IPS-18c (cell line): ENCODE measurements around the gene RNLS.
"Not testable (repeated sequence)": the region's sequence is repeated elsewhere in the genome, so short reads cannot be mapped to it uniquely, and the experiment has no call there.

Experiments
- H3K4me3 ChIP-seq: 2 replicates; pipeline ENCODE4 v1.7.0; 2013; ENCODE audit warnings: low read depth, mild to moderate bottlenecking, low read length, moderate library complexity; ENCODE audit not compliant: insufficient read depth
- H3K9me3 ChIP-seq: one replicate; pipeline ENCODE4 v1.6.1; 2013; ENCODE audit warnings: mild to moderate bottlenecking, low read length, moderate library complexity; ENCODE audit not compliant: control insufficient read depth, insufficient read depth

The RNLS gene

DNA sequence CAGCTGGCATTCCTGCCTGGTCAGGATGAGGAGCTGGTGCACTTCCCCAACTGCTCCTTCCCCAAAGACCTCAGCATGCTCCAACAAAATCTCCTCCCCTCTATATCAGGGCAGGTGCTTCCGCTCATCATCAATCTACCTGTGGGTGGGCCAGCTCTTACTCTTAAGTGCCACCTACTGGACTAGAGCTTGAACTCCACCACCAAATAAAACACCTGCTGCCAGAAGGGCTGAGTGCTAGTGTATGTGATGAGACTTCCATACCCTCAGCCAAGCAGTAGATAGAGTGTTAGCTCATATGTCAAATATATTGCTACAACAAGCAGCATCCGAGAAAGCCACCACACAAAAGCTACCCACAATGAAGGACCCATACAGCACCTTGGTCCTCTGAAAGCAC is 264.3 kb downstream of the RNLS start:
- no peak overlapping the region; the same call in 1 of the 2 replicates for H3K4me3 ChIP-seq
- no peaks in the 10 kb centered on the region for H3K9me3 ChIP-seq

- no peak overlapping the region for H3K4me3 ChIP-seq
These were observed 266.0 kb downstream of the RNLS start for GRCh38 chr10:88317099-88317498.

DNA sequence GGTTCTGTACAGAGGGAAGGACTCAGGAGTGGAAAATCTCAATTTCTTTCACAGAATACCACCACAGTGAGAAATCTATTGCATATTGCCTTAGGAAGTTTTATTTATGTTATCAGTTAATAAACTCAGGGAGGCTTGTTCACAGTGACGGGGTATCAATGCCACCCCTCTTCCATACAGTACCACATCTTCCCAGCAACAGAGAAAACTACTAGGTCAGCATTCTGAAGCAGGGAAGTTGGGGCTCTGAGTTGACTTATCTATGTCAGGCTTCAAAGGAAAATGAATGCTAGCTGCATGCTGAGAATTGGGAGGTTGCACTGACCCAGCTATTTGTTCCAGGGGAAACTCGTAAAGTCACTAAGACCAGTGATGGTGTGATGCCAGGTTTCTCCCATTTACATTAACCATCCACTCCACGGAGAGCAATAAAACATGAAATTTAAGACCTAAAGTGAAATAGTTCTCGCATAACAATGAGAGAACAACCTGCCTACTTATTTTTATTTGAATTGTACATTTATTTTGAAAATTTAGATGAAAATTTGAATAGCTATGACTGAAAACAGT is 266.7 kb downstream of the RNLS start:
- Histone ChIP-seq H3K4me3 (no peak overlapping the region), H3K9me3 (no peaks in the 10 kb centered on the region)

More at GRCh38 chr10:88317099-88317498, 266.0 kb downstream of the RNLS start:
- no peaks in the 10 kb centered on the region for H3K9me3 ChIP-seq

DNA sequence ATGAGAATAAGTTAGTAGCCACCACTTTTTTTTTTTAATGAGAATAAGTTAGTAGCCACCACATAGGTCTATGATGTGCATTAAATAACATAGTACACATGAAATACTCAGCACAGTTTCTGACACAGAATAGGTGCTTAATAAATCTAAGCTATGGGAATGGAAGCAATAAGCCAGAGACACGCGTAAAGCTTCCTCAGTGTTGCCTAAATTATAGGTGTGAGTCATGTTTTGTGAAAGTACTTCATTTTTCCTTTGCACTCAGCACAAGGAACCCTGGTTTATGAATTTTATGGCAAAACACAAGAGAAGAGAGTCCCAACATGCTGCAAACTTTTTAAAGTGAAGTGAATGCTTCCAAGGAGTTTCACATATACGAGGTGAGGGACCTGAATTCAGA is 267.4 kb downstream of the RNLS start:
- Histone ChIP-seq H3K4me3 (no peak overlapping the region), H3K9me3 (no peaks in the 10 kb centered on the region)

DNA sequence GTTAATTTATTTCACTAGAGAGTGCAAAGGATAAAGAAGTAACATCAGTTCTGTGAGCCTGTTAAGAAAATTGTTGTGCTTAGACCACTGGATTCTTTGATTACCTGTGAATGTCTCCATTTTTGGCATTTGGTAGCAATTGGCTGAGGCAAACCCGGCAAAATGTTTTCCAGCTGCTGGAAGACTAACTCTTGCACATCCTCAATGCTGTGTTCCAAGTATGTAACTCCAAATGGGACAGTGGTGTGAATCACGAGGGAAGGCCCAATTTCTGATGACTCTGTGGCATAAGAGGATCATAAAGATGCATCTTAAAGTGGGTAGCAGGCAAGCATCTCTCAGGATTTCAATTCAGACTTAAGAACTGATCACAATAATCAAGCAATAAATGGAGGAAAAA is 268.8 kb downstream of the RNLS start:
- Histone ChIP-seq H3K4me3 (no peak overlapping the region), H3K9me3 (no peaks in the 10 kb centered on the region)

DNA sequence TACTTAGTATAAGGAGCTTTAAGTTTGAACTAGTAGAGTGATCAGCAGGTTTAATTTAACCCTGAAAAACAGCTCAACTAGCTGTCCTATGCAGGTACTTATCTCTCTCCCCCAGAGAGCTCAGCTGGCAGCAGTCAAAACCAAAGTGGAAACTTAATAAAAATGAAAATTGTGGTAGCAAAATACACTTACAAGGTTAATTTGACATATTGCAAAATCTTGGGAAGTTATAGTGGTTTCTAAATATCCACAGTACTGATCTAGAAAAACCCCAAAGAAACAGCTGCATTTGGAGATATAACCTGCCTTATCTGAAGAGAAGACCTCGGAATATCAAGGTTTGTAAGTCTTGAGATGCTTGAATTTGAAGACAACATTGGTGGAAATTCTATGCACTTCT is 269.2 kb downstream of the RNLS start:
- H3K9me3 ChIP-seq, result no peaks in the 10 kb centered on the region
- no peak overlapping the region for H3K4me3 ChIP-seq

- Histone ChIP-seq H3K9me3 (no peaks in the 10 kb centered on the region), H3K4me3 (no peak overlapping the region)
These were observed 270.3 kb downstream of the RNLS start for GRCh38 chr10:88312855-88313254.

DNA sequence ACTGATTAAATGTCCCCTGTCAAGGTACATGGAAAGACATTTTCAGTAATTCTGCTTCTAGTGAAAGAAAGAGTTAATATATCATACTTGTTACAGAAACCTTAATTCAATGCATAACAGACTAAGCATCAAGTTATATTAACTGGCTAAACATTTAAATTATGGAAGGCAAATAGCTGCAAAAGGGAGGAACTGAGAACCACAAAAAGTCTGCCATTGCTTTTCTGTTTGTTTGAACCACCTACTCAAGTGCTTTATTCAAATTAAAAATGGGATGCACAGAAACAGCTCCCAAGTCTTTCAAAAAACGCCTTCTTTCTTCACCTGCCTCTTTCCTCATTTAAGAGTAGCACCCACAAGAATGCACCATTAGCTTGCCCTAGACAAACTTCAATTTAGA is 271.9 kb downstream of the RNLS start:
- Histone ChIP-seq H3K9me3 (no peaks in the 10 kb centered on the region), H3K4me3 (no peak overlapping the region)

DNA sequence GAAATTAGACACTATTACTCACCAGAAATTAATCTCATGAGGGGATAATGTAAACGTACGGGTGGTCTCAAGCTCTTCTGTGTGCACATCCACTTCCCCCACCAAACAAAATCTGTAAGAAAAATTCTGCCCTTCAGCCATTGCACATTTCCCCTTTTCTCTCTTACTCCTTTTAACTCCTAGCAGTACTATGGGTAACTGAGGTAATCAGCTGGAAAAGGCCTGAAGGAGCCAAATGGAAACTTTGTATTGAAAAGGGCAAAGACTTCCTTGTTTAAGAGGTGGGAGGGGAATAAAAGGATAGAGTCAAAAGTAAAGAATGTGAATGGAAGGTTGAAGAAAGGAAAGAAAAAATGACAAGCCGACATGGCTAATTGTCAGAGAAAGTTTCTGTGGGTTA is 273.8 kb downstream of the RNLS start:
- Histone ChIP-seq H3K9me3 (no peaks in the 10 kb centered on the region), H3K4me3 (no peak overlapping the region)

GRCh38 chr10:88308361-88308760 is 274.8 kb downstream of the RNLS start:
- H3K4me3 ChIP-seq, H3K9me3 ChIP-seq: not testable (repeated sequence)

GRCh38 chr10:88299787-88300186 is 283.3 kb downstream of the RNLS start:
- no peaks in the 10 kb centered on the region for H3K9me3 ChIP-seq
- H3K4me3 ChIP-seq, result no peak overlapping the region

DNA sequence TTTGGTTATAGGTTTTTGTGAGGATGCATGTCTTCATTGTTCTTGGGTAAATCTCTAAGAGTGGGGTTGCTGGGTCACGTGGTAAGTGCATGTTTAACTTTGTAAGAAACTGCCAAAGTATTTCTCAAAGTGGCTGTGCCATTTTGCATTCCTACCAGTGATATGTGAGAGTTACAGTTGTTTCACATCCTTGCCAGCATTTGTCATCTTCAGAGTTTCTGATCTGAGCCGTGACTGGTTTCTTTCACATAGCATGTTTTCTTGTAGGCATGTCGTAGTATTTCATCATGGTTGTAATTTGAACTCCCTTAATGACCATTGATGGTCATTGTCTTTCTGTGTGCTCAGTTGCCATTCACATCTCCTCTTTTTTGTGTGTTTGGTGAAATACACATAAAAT is 286.0 kb downstream of the RNLS start:
- Histone ChIP-seq H3K9me3 (no peaks in the 10 kb centered on the region), H3K4me3 (no peak overlapping the region)

DNA sequence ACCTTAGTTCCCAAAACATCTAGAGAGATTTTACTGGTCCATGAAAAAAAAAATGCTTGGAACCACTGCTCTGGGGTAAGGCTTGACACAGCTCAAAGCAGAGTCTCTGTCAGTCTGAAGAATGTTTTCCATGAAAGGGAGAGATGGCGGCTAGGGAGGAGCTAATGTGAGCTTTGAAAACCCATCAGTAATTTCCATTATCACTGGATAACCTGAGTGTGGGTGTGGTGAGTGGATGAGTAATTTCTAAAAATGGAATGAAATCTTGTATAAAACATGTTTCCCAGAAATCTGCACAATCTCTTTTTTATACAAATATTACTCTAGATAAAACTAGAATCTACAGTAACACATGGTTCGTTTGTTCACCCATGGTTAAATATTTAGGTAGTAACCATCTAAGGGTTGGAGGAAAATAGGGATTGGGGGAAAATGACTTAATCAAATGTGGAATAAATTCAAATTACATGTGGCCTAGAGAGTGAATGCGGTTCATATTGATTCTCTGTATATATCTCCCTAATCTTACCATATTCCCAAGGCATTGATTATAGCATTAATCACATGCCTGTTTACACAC is 289.4 kb downstream of the RNLS start:
- Histone ChIP-seq H3K9me3 (no peaks in the 10 kb centered on the region), H3K4me3 (no peak overlapping the region)

GRCh38 chr10:88293073-88293472 is 290.0 kb downstream of the RNLS start:
- H3K4me3 ChIP-seq, result no peak overlapping the region

DNA sequence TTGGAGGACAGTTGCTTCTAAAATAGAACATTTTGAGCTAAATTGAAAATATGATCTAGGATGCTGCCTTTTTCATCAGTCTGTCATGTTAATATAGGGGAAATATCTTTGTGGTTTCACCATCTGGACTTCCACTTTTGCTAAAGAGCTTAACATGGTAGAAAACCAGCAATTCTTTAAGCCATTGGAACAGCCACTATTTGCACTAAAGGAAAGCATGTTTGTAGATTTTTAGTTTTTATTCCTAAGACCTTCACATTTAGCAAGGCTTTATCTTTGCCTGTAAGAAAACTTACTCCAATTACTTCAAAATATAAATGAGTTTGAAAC is 291.0 kb downstream of the RNLS start:
- no peak overlapping the region for H3K4me3 ChIP-seq
- no peaks in the 10 kb centered on the region for H3K9me3 ChIP-seq

More at GRCh38 chr10:88293073-88293472, 290.0 kb downstream of the RNLS start:
- H3K9me3 ChIP-seq, result no peaks in the 10 kb centered on the region

GRCh38 chr10:88291289-88292184 is 291.6 kb downstream of the RNLS start:
- Histone ChIP-seq H3K9me3 (no peaks in the 10 kb centered on the region), H3K4me3 (no peak overlapping the region)

DNA sequence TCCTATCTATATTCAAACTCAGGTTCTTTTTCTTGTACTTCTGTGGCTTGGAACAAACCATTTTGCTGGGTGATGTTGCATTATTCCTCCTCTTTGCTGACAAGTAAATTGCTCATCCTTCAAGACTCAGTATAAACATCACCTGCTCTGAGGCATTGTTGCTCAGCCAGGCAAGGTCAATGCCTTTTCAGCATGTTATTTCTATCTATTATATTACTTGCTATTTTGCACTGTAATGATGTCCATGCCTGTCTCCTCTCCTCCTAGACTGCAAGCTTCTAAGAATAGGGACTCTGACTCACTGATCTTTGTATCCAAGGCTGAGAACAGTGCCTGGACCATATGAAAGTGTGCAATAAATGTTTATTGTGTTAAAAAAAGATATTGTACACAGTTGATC is 293.8 kb downstream of the RNLS start:
- no peaks in the 10 kb centered on the region for H3K9me3 ChIP-seq
- no peak overlapping the region for H3K4me3 ChIP-seq

- Histone ChIP-seq H3K9me3 (no peaks in the 10 kb centered on the region), H3K4me3 (no peak overlapping the region)
These were observed 294.6 kb downstream of the RNLS start for GRCh38 chr10:88288320-88289059.
